ENCODE measurements around the gene C10orf120.

- TF ChIP-seq CTCF (IDR thresholded peaks at IDR 0.05), result no peak
- no peak for TF ChIP-seq EZH2 (IDR thresholded peaks at IDR 0.05; ENCODE audit: borderline replicate concordance, insufficient read depth, low read depth, low read length, poor library complexity, severe bottlenecking)
Observed at GRCh38 chr10:122730238-122730637, 30.6 kb upstream of the C10orf120 start.
